HCT116 (cell line): ENCODE measurements around the gene KLHL18. TPM values are rescaled to one million over a fixed set of nuclear protein-coding genes. Genes with fewer than 3 reads are reported as not detected.

Experiments used
- ATAC-seq: fragments of 200-7000 bp; cut with Tn5 transposase; 2 replicates; pipeline ENCODE4 v1.9.1; 2020; ENCODE audit warnings: mild to moderate bottlenecking, moderate library complexity
- BruUV-seq: library from RNA; stranded (reverse); fragments of 400-500 nt; replicated peaks from 2 replicates; lab custom pipeline; 2021; lab: Mats Ljungman, UMichigan
- CTCF ChIA-PET: fragments of 300-600 bp; sonication (Branson Sonifier 250); formaldehyde crosslinking; loops from one replicate; lab custom pipeline; 2021; ENCODE audit warnings: antibody characterized with exemption; lab: Charles Lee
- POLR2A ChIA-PET: fragments of 300-600, 350-600 bp; sonication (Branson Sonifier 250); formaldehyde crosslinking; loops from one replicate; lab custom pipeline; 2021; ENCODE audit warnings: antibody characterized with exemption; lab: Charles Lee
- RAD21 ChIA-PET, 2 experiments: fragments of 300-600 bp; sonication (Branson Sonifier 250); formaldehyde crosslinking; loops; one replicate each; lab custom pipeline; 2023; ENCODE audit warnings: low total read pairs in 2 of 2; ENCODE audit not compliant: uncharacterized antibody in 2 of 2, unreplicated experiment in 2 of 2, low non-redundant PET in 1 of 2; lab: Charles Lee
- DNase-seq: peaks from one replicate; pipeline ENCODE4 v3.0.0-alpha.2; 2010; ENCODE audit warnings: low read depth, low spot score
- H2AFZ ChIP-seq: fragments of 200-600 bp; shearing (Covaris generic), sonication (generic); 2 replicates; pipeline ENCODE4 v1.6.1; 2017; ENCODE audit warnings: low read depth, mixed run types, mixed read lengths, antibody characterized with exemption, low read length; ENCODE audit not compliant: poor library complexity, severe bottlenecking
- H3K27ac ChIP-seq: 2 replicates; pipeline ENCODE4 v1.5.1; 2012; ENCODE audit warnings: low read depth, low read length
- H3K27me3 ChIP-seq: fragments of 200-600 bp; sonication (generic); 2 replicates; pipeline ENCODE4 v1.6.1; 2016; ENCODE audit warnings: mixed run types, low read length, mixed read lengths; ENCODE audit not compliant: insufficient read depth
- H3K36me3 ChIP-seq, 2 experiments: fragments of 200-500 bp in 1 of 2; fragments of 200-600 bp in 1 of 2; sonication (Bioruptor generic) in 1 of 2; sonication (generic) in 1 of 2; 2 replicates each; pipeline versions ENCODE4 v1.5.1 to v1.6.1; 2014 to 2016; ENCODE audit warnings: low read length in 2 of 2, inconsistent platforms in 1 of 2, mixed read lengths in 1 of 2, mixed run types in 1 of 2; ENCODE audit not compliant: insufficient read depth in 2 of 2, control insufficient read depth in 1 of 2
- H3K4me1 ChIP-seq, 2 experiments: fragments of 200-600 bp in 1 of 2; sonication (generic) in 1 of 2; 2 replicates each; pipeline versions ENCODE4 v1.5.1 to v1.6.1; 2012 to 2017; ENCODE audit warnings: low read length in 2 of 2, inconsistent platforms in 1 of 2, mild to moderate bottlenecking in 1 of 2, mixed read lengths in 1 of 2, mixed run types in 1 of 2, moderate library complexity in 1 of 2; ENCODE audit not compliant: insufficient read depth in 2 of 2, control insufficient read depth in 1 of 2
- H3K4me2 ChIP-seq: fragments of 200-600 bp; sonication (generic); 2 replicates; pipeline ENCODE4 v1.6.1; 2017; ENCODE audit warnings: mixed run types, low read length, mixed read lengths
- H3K4me3 ChIP-seq, 2 experiments: fragments of 200-600 bp in 1 of 2; sonication (generic) in 1 of 2; replicated peaks in 1 of 2; 2 replicates each; pipeline ENCODE4 v1.5.1; 2011 to 2016; ENCODE audit warnings: low read length in 2 of 2, control low read depth in 1 of 2, low read depth in 1 of 2, mild to moderate bottlenecking in 1 of 2, mixed read lengths in 1 of 2, mixed run types in 1 of 2
- H3K79me2 ChIP-seq: fragments of 200-600 bp; sonication (generic); 2 replicates; pipeline ENCODE4 v1.6.1; 2017; ENCODE audit warnings: mild to moderate bottlenecking, mixed run types, low read length, moderate library complexity, mixed read lengths; ENCODE audit not compliant: insufficient read depth
- H3K9ac ChIP-seq: fragments of 200-600 bp; sonication (generic); 2 replicates; pipeline ENCODE4 v1.6.1; 2016; ENCODE audit warnings: low read length, mixed read lengths
- H3K9me2 ChIP-seq: fragments of 200-600 bp; sonication (generic), shearing (Covaris generic); 2 replicates; pipeline ENCODE4 v1.6.1; 2017; ENCODE audit warnings: mixed run types, mild to moderate bottlenecking, moderate library complexity; ENCODE audit not compliant: insufficient read depth
- H3K9me3 ChIP-seq, 2 experiments: fragments of 200-500 bp in 1 of 2; fragments of 200-600 bp in 1 of 2; sonication (Bioruptor generic) in 1 of 2; sonication (generic) in 1 of 2; 2 replicates each; pipeline ENCODE4 v1.6.1; 2014 to 2017; ENCODE audit warnings: low read length in 2 of 2, mixed read lengths in 2 of 2, inconsistent platforms in 1 of 2, low read depth in 1 of 2, mild to moderate bottlenecking in 1 of 2, mixed run types in 1 of 2, moderate library complexity in 1 of 2; ENCODE audit not compliant: control insufficient read depth in 1 of 2, insufficient read depth in 1 of 2
- H4K20me1 ChIP-seq: fragments of 200-600 bp; sonication (generic), shearing (Covaris generic); 2 replicates; pipeline ENCODE4 v1.6.1; 2017; ENCODE audit warnings: mixed run types, mild to moderate bottlenecking, moderate library complexity; ENCODE audit not compliant: insufficient read depth
- ATF3 ChIP-seq: IDR thresholded peaks from 2 replicates; pipeline ENCODE4 v1.6.1; 2012
- CEBPB ChIP-seq: IDR thresholded peaks from 2 replicates; pipeline ENCODE4 v1.6.1; 2012; ENCODE audit warnings: low read depth
- ELF1 ChIP-seq: IDR thresholded peaks from 2 replicates; pipeline ENCODE4 v1.6.1; 2012; ENCODE audit warnings: low read depth, borderline replicate concordance
- FOSL1 ChIP-seq: IDR thresholded peaks from 2 replicates; pipeline ENCODE4 v1.6.1; 2012; ENCODE audit warnings: low read depth
- MAX ChIP-seq: IDR thresholded peaks from 2 replicates; pipeline ENCODE4 v1.6.1; 2012
- RAD21 ChIP-seq: IDR thresholded peaks from 2 replicates; pipeline ENCODE4 v1.6.1; 2012; ENCODE audit warnings: low read depth, mild to moderate bottlenecking
- SIN3A ChIP-seq: IDR thresholded peaks from 2 replicates; pipeline ENCODE4 v1.6.1; 2012; ENCODE audit warnings: low read depth
- SP1 ChIP-seq: IDR thresholded peaks from 2 replicates; pipeline ENCODE4 v1.6.1; 2012; ENCODE audit warnings: low read depth
- SRF ChIP-seq: IDR thresholded peaks from 2 replicates; pipeline ENCODE4 v1.6.1; 2012; ENCODE audit warnings: low read depth
- TCF7L2 ChIP-seq: IDR thresholded peaks from 2 replicates; pipeline ENCODE4 v1.7.0; 2011; ENCODE audit warnings: borderline replicate concordance, inconsistent platforms; ENCODE audit not compliant: insufficient read depth, insufficient read length; ENCODE audit errors: extremely low read depth
- YY1 ChIP-seq: IDR thresholded peaks from 2 replicates; pipeline ENCODE4 v1.6.1; 2011; ENCODE audit warnings: low read length, low read depth, moderate library complexity, mild to moderate bottlenecking; ENCODE audit not compliant: insufficient replicate concordance; ENCODE audit errors: extremely low read depth
- ZBTB33 ChIP-seq: IDR thresholded peaks from 2 replicates; pipeline ENCODE4 v1.6.1; 2011; ENCODE audit warnings: mild to moderate bottlenecking, low read length, moderate library complexity; ENCODE audit not compliant: insufficient replicate concordance; ENCODE audit errors: extremely low read depth
- intact Hi-C: fragments of 100-400 bp; cut with micrococcal nuclease; formaldehyde crosslinking; loops from 2 replicates; pipeline ENCODE4 v1.10.0; 2022
- total RNA-seq: library from RNA; stranded (reverse); gene quantifications from one replicate; pipeline ENCODE4 v1.2.1, GENCODE V29; 2021; ENCODE audit not compliant: unreplicated experiment

KLHL18 gene
- total RNA-seq, 1 experiment from 2014 or later: 32.3 TPM

- Histone ChIP-seq H3K36me3 (0 out of 4 replicates have a peak, but pooled peaks cover 0 to 4% of the 10 kb centered on the region in 2 experiments), H3K9me3 (no peaks in the 10 kb centered on the region), H4K20me1 (no peaks in the 10 kb centered on the region), H3K27me3 (no peaks in the 10 kb centered on the region), H3K4me2 (no peak overlapping the region), H3K9me2 (no peaks in the 10 kb centered on the region), H3K27ac (no peak overlapping the region), H3K79me2 (no peaks in the 10 kb centered on the region), H3K4me3 (no peak overlapping the region), H2AFZ (no peak overlapping the region), H3K4me1 (no peaks in the 10 kb centered on the region), H3K9ac (no peak overlapping the region)
- no peak for ATAC-seq
- DNase-seq: no peak
- RAD21 ChIA-PET: no interaction called here
- POLR2A ChIA-PET: no interaction called here
- intact Hi-C loops: no loop called here
- CTCF ChIA-PET: interaction anchor here (0.8 kb wide), 1 partner anchor 23 kb away, joined by 3 read pairs; no protein-coding TSS in a partner anchor
- no peak for TF ChIP-seq SRF
- TF ChIP-seq CEBPB: no peak
- TF ChIP-seq YY1: no peak
- no peak for TF ChIP-seq SP1
- no peak for TF ChIP-seq ELF1
- no peak for TF ChIP-seq ZBTB33
- TF ChIP-seq RAD21: no peak
- TF ChIP-seq SIN3A: no peak
- no peak for TF ChIP-seq TCF7L2
- no peak for TF ChIP-seq MAX
- no peak for TF ChIP-seq FOSL1
- TF ChIP-seq ATF3: no peak
- BruUV-seq: no TSS peak
These were observed 64.6 kb downstream of the KLHL18 start for GRCh38 chr3:47347217-47347801.
